Epithelial cell of prostate (primary cell): Measurements from ENCODE around the gene ENPP4.
"Not testable (repeated sequence)": the region's sequence is repeated elsewhere in the genome, so short reads cannot be mapped to it uniquely, and the experiment has no call there.

ENCODE experiments used
- DNase-seq: peaks from one replicate; pipeline ENCODE4 v3.0.0-alpha.2; 2011; ENCODE audit warnings: low read depth, low spot score
- H3K27ac ChIP-seq: fragments of 450-650 bp; 2 replicates; pipeline ENCODE4 v1.5.1; 2017; ENCODE audit warnings: mild to moderate bottlenecking

Gene ENPP4

DNA sequence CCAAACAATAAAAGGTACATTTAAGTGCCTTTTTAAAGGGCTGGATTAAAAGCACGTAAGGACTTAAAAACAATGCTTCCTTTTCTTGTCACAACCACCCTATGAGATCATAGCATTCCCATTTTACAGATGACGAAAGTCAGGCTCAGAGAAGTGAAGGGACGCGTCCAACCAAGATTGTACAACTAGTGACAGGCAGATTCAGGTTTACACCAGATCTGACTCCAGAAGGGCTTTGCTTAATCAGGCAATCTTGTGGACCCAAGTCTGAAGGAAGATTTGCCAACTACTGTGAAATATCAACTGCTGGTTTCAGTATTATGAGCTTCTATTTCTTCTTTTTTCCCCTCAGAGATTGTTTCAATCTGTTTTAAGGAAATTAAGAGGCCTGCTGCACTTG is 877 bp downstream of the ENPP4 start:
- no peak for DNase-seq
- H3K27ac ChIP-seq = no peak overlapping the region

DNA sequence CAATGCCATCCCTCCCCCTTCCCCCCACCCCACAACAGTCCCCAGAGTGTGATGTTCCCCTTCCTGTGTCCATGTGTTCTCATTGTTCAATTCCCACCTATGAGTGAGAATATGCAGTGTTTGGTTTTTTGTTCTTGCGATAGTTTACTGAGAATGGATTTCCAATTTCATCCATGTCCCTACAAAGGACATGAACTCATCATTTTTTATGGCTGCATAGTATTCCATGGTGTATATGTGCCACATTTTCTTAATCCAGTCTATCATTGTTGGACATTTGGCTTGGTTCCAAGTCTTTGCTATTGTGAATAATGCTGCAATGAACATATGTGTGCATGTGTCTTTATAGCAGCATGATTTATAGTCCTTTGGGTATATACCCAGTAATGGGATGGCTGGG is 1.5 kb downstream of the ENPP4 start:
- not testable (repeated sequence) for H3K27ac ChIP-seq

DNA sequence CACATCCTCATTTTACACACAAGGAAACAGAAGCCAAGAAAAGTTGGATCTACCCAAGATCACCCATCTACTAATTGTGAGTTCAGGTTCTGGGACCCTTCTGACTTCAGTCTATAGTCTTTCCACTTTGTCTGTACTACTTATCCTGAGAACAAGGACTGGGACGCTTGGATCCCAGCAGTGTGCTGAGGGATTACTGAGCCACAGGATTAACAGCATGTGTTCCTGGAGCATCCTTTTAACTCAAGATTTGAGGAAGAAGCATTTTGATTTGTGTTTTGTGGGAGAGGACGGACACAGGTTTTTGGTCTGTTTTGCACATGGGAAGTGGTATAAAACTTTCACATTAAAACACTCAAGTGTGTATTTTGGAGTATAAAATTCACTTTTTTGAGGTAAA is 4.4 kb downstream of the ENPP4 start:
- no peak overlapping the region for H3K27ac ChIP-seq
- no peak for DNase-seq

More for the DNA sequence above, 1.5 kb downstream of the ENPP4 start:
- DNase-seq = not testable (repeated sequence)

DNA sequence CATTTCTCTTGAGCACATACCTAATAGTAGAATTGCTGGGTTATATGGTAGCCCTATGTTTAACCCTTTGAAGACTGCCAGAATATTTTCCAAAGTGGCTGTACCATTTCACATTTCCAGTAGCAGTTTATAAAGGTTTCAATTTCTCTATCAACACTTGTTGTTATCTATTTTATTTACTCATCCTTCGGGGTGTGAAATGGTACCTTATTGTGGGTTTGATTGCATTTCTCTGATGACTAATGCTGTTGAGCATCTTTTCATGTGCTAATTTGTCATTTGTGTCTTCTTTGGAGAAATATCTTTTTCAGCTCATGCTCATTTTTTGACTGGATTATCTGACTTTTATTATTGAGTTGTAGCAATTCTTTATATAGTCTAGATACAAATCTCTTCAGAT is 5.4 kb downstream of the ENPP4 start:
- H3K27ac ChIP-seq = no peak overlapping the region
- no peak for DNase-seq

DNA sequence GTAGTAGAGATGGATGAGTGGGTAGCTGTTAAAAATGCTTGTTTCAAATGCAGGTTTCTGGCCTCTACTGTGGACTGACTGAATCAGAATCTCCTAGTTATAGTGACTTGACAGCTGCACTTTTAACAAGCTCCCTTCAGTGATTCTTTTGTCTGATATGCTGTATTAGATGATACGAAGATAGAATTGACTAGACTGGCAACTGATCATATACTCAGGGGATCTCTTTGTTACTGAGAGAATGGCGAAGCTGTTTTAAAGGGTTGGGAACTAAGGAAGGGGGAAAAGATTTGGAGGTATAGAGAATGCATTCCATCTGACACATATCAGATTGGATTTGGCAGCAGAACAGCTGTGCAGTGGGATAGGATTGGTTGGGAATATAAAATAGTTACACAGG is 7.0 kb downstream of the ENPP4 start:
- no peak overlapping the region for H3K27ac ChIP-seq
- no peak for DNase-seq

DNA sequence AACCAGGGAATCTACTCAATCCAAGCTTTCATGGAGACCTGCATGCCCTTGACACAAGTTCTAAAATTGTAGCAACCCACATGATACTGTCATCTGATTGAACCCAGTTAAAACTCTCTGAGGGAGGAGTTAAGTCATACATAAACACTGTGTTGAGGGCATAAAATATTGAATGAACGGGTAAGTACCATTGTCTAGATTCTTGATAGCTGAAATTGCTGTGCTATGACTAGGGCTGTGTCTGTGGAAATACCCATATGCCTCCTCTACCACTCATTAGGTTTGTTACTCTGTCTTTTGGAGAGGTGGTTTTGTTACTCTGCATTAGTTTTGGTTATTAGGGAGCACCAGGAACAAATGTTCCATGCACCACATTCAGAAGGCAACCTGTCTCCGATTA is 7.6 kb downstream of the ENPP4 start:
- DNase-seq = no peak
- H3K27ac ChIP-seq = no peak overlapping the region

DNA sequence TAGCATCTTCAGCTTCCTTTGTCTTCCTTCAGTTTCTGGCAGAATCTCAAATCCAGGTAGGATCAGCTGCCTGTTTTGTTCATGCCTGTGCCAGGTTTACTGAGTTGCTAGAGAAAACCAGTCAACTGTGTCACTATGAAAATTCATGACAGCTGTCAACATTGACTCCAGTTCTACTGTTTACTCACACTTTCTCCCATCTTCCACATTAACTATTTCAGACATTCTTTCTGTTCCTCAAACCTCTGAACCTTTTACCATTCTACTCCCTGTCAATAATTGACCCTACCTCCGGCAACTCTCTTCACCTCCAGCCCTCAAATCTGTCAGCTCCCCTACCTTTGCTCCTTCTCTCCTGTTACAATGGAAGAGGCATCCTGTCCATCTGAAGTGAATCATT is 8.5 kb downstream of the ENPP4 start:
- H3K27ac ChIP-seq = no peak overlapping the region
- no peak for DNase-seq

DNA sequence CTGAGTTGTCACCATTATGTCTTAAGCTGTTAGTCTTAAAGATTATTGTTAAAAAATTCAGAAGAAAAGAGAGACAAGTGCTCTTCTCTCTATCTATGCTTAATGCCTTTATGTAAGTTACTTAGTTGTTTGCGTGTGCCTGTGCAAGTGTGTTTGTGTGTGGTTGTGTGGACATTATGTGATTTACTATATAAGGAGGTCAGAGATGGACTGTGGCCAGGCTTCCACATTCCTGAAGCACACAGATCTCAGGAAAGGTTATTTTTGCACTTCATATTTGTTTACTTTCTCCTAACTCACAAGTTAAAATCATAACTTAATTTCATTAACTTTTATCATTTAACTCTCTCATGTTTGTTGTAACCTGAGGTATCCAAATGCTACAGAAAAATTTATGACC is 14.5 kb downstream of the ENPP4 start:
- DNase-seq = no peak

DNA sequence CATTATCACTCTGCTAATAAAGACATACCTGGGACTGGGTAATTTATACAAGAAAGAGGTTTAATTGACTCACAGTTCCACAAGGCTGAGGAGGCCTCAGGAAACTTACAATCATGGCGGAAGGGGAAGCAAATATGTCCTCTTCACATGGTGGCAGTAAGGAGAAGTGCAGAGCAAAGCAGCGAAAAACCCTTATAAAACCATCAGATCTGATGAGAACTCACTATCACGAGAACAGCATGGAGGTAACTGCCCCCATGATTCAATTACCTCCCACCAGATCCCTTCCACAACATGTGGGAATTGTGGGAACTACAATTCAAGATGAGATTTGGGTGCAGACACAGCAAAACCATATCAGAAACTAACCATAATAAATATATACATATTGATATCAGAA is 19.3 kb downstream of the ENPP4 start:
- not testable (repeated sequence) for DNase-seq, H3K27ac ChIP-seq

More for the DNA sequence above, 14.5 kb downstream of the ENPP4 start:
- H3K27ac ChIP-seq = no peak overlapping the region

DNA sequence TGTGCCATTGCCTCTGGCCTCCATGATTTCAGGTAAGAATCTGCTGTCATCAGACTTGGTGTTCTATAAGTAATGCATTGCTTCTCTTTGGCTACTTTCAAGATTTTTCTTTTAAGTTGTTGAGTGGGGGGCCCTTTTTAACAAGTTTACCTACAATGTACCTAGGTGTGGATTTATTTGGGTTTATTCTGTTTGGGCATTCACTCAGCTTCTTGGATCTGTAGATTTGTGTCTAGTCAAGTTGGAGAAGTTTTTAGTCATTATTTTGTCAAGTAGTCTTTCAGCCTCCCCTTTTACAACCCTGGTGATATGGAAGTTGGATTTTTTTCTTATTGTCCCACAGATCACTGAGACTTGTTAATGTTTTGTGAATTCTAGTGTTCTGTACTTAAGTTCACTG is 26.9 kb downstream of the ENPP4 start:
- no peak overlapping the region for H3K27ac ChIP-seq
- no peak for DNase-seq

DNA sequence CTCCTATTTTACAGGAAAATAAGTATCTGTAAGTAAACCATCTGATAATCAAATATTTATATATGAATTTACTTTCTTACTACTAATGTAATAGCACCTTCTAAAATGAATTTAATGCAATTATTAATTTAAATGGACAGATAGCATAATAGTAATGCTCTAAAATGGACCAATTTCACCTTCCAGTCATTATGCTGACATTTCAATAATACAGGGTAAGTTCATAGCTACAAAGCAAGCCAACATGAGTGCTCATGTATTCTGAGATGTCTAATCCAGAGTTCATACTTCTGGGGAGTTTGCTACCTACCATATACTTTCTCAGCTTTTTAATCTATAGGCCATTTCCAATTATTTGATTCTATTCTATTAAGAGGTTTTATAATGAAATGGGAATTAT is 29.4 kb downstream of the ENPP4 start:
- no peak for DNase-seq
- no peak overlapping the region for H3K27ac ChIP-seq

DNA sequence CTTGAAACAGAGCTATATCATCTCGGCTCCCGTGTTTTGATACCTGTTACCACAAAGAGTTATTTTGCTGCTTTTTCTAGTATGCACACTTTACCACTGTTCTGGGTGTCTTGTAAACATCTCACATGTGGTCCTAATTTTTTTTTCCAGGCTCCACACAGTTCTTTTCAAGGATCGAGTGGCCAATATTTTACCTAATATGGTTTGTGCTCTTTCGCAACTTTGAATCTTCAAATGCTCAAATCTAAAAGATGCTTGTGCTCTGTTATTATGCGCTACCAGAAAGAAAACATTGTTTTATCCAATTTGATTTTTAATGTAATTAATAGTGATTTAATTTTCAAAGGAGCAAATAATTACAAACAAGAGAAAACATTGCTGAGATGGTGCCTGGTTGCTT is 30.3 kb downstream of the ENPP4 start:
- no peak for DNase-seq
- no peak overlapping the region for H3K27ac ChIP-seq

DNA sequence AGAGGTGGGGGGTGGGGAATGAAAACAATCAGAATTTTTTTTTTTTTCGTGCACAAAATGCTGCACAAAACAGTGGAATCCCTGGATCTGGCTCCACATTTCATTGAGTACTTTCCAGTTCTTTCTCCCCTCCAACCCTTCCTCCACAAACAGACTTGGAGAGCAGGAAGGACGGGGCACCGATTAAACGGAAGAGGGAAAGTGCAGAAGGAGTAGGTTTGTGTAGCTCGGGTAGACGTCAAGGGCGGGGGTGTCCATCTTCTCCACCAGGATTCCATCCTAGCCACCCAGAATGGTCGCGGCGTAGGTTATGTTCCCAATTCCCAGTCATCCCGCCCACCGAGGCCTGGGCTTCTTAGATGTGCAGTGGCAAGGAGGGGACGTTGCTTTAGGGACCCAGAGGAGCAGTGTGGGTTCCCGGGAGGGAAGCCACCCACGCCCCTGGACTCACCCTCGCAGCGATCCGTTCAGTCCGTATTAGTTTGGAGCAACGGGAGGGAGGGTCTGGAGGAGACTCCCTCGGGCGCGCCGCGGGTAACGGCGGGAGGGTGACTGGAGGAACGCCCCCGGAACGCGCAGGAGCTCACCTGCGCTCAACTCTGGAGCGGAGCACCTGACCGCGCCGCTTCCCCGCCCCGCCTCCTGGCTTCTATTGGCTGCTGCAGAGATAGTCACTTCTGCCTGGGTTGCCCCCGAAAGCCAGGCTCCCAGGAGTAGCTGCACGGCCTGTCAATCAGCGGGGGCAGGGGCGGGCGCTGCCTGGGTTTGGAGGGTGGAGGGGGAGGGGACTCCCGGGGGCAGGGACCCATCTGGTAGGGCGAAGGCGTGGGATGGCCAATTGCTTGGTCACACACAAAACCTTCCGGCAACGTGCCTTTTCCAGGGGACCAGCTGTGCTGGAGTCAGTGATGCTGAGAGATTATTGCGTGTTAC is 40.8 kb downstream of the ENPP4 start, which contains the start of gene ENPP5:
TSS of gene ENPP5 (minus strand) at position 624 of the 933 bp plus-strand sequence. CDS start 2,718 bp downstream, outside the sequence.
- H3K27ac ChIP-seq = no peak within 1 kb of the TSS
- DNase-seq = peak; percentile 6

DNA sequence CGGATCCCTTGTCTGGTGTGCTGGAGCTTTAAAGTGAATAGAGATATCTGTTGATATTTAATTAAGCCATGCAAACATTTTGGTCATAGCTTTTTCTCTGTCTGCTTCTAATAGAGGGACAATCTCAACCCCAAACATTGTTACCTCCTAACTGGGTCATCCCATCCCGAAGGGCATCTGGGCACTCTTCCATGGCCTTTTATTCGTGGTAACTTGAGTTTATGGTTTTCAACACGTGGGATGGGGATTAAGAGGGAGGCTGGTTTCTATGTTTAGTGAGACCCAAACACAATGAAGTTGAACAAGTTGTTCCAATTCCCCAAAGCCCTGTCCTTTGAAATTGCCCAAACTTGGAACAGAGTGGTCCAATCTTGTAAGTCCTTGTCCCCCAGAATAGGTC is 42.4 kb downstream of the ENPP4 start:
- no peak overlapping the region for H3K27ac ChIP-seq
- no peak for DNase-seq

DNA sequence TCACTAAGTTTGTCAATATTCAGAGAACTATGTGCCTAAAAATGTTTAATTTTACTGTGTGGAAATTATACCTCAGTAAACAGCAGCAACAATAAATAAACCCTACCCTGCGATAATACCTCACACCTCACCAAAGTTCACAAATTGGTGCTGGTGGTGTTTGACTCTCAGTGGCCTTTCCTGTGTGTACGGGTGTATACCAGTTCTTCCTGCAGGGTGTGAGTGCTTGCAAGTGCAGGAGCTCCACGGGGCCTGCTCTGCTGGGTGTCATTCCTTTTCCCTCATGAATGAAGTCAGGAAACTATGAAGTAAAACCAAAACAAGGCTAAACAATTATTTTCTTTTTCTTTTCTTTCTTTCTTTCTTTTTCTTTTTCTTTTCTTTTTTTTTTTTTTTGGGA is 45.1 kb downstream of the ENPP4 start:
- DNase-seq = no peak
- no peak overlapping the region for H3K27ac ChIP-seq

DNA sequence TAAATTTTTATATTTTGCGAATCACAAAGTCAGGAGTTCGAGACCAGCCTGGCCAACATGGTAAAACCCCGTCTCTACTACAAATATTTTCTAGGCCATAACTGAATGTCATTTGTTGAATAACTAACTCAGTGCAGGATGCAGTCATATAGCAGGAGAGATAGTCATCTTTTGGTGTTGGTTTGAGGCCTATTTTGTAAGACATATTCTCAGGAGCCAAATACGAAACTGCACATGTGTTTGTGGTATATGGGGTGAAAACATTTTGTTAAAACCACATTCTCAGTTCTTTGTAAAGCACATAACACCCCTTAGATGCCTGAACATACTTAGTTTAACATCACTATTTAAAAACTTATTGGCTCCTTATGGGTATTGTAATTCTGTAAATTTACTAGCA is 45.7 kb downstream of the ENPP4 start:
- H3K27ac ChIP-seq = no peak overlapping the region
- DNase-seq = no peak

DNA sequence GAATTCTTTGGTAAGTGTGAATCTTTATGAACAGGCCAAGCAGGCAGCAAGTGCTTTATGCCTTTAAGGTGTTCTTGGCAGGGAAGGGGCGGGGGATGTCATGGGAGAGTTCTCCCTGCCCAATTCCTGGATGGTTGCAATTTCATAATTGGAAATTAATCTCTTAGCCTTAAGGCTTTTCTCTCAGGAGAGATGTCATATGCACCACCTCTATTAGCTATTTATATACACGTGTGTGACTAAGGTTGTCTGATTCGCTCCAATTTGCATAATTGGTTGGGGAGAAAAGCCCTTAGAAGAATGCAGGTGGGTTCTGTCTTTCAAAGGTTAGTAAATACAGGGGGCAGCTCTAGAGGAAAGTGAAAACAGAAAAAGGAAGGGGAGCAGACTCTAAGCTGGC is 46.2 kb downstream of the ENPP4 start:
- no peak for DNase-seq
- no peak overlapping the region for H3K27ac ChIP-seq

DNA sequence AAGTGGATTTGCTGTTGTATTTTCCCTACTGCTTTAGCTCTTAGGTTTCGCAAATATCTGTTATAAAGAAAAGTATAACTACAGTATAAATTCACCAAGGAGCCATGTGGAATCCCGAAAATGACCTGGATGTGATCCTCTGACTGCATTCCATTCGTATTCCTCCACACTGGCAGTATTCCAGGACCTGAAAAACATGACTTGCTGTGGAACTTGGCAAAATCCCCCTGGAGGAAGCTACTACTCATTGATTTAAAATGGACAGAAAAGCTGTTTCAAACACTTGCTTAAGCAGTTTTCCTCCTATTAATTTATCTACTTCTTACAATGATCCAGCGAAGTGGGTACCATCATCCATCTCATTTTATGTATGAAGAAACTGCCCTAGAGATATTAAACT is 54.3 kb downstream of the ENPP4 start:
- H3K27ac ChIP-seq = no peak overlapping the region
- no peak for DNase-seq

DNA sequence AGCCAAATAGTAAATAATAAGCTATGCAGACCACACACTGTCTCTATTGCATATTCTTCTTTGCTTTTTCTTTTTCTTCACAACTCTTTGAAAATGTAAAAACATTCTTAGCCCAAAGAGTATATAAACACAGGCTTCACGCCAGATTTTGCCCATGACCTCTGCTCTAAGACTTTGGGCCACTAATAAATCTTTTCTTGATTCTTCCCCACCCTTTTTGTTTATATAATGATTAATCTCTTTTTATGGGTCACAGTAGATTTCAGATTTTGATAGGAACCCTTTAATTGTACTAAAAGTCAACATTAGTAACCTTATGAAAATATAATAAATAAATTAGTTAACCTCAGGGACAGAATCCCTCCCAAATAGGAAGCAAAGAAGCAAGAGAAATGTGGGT is 56.8 kb downstream of the ENPP4 start:
- H3K27ac ChIP-seq = no peak overlapping the region
- DNase-seq = no peak

DNA sequence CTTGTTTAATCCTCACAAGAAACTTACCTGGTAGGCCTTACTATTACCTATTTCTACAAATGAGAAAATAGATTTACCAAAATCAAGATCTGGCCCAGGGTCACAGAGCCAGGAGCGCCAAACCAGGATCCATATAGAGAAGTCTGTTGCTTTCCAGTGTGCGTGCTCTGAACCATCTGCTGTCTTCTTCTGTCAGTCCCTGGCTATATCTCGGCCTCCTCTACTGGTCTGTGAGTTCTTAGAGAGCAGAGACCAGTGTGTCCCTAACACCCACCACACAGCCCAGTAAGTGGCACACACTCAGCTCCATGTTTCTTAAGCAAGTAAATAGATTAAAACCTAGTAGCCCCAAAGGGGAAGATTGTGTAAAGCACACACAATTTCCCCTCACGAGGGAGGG is 59.9 kb downstream of the ENPP4 start:
- no peak for DNase-seq
- H3K27ac ChIP-seq = no peak overlapping the region

DNA sequence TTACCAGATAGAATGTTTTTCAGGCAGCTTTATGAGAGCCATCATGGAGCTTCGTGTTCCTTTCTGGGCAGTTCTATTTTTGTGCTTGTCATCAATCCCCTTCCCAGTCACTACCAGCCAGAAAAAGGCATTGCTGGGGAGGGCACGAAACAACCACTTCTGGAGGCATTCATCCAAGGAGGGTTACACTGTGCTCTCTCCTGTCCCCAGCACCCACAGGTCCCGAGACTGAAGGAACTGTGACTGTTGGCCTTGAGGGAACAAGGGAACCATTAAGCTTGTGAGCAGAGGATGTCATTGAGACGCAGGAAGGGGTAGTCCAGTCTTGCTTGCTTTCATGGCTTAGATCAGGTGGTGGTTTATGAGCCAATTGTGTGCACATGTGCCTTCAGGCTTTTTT is 61.1 kb downstream of the ENPP4 start:
- no peak overlapping the region for H3K27ac ChIP-seq
- no peak for DNase-seq

DNA sequence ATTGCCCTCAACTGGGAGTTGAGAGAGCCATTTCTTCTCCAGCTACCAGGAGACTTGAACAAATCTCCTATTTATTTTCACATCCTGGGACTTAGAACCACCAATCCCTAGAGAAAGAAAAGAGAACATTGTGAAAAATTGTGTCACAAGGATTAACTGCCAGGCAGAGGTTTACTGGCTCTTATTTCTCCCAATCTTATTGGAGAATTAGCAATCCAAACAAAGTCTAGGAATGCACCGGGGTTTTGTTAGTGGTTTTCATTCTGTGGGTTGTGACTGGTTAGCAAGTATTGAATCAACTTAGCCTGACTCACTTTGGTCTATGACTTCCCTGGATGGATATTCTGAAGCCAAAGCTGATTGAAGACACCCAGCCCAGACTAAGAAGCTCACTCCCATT is 62.2 kb downstream of the ENPP4 start:
- H3K27ac ChIP-seq = no peak overlapping the region
- peak; percentile 46 for DNase-seq
